ENCODE measurements around the gene PDZD2.
"Not testable (repeated sequence)": the region's sequence is repeated elsewhere in the genome, so short reads cannot be mapped to it uniquely, and the experiment has no call there.

PDZD2 gene

GRCh38 chr5:31759925-31760324 lies 121.0 kb downstream of the PDZD2 start:
- DNase-seq: no peak
- intact Hi-C loops (cut with DNase I): no loop called here

- intact Hi-C loops (cut with DNase I): no loop called here
- no peak for DNase-seq
Observed at GRCh38 chr5:31761877-31762276, 122.9 kb downstream of the PDZD2 start.

GRCh38 chr5:31763424-31763823 lies 124.5 kb downstream of the PDZD2 start:
- DNase-seq: no peak
- intact Hi-C loops (cut with DNase I): no loop called here

GRCh38 chr5:31764687-31765086 lies 125.8 kb downstream of the PDZD2 start:
- intact Hi-C loops (cut with DNase I): not testable (repeated sequence)
- peak in 1 of 10 donors; percentile 78 for DNase-seq

- intact Hi-C loops (cut with DNase I): no loop called here
- no peak for DNase-seq
Observed at GRCh38 chr5:31767335-31768031, 128.6 kb downstream of the PDZD2 start.

GRCh38 chr5:31768046-31768445 lies 129.1 kb downstream of the PDZD2 start:
- no peak for DNase-seq
- intact Hi-C loops (cut with DNase I): no loop called here

GRCh38 chr5:31768784-31769183 lies 129.9 kb downstream of the PDZD2 start:
- no peak for DNase-seq
- intact Hi-C loops (cut with DNase I): no loop called here

GRCh38 chr5:31769530-31769929 lies 130.6 kb downstream of the PDZD2 start:
- no peak for DNase-seq
- intact Hi-C loops (cut with DNase I): no loop called here

- intact Hi-C loops (cut with DNase I): no loop called here
- DNase-seq: no peak
Observed at GRCh38 chr5:31770132-31770720, 131.3 kb downstream of the PDZD2 start.

- intact Hi-C loops (cut with DNase I): no loop called here
- no peak for DNase-seq
Observed at GRCh38 chr5:31770998-31771397, 132.1 kb downstream of the PDZD2 start.

- intact Hi-C loops (cut with DNase I): no loop called here
- no peak for DNase-seq
Observed at GRCh38 chr5:31771500-31771899, 132.6 kb downstream of the PDZD2 start.

- intact Hi-C loops (cut with DNase I); DNase-seq: not testable (repeated sequence)
Observed at GRCh38 chr5:31776294-31776693, 137.4 kb downstream of the PDZD2 start.

- intact Hi-C loops (cut with DNase I): no loop called here
- DNase-seq: no peak
Observed at GRCh38 chr5:31776976-31777651, 138.2 kb downstream of the PDZD2 start.

GRCh38 chr5:31781772-31782171 lies 142.8 kb downstream of the PDZD2 start:
- DNase-seq: peak in 3 of 10 donors; percentile 25 to 82 (median 74)
- intact Hi-C loops (cut with DNase I): no loop called here

- intact Hi-C loops (cut with DNase I): no loop called here
- no peak for DNase-seq
Observed at GRCh38 chr5:31783086-31783645, 144.2 kb downstream of the PDZD2 start.

GRCh38 chr5:31783731-31784130 lies 144.8 kb downstream of the PDZD2 start:
- intact Hi-C loops (cut with DNase I): no loop called here
- no peak for DNase-seq

- DNase-seq: no peak
- intact Hi-C loops (cut with DNase I): no loop called here
Observed at GRCh38 chr5:31786090-31786631, 147.2 kb downstream of the PDZD2 start.

GRCh38 chr5:31794009-31794408 lies 155.1 kb downstream of the PDZD2 start:
- DNase-seq: no peak
- intact Hi-C loops (cut with DNase I): no loop called here

GRCh38 chr5:31798168-31798567 lies 159.2 kb downstream of the PDZD2 start:
- no peak for DNase-seq

GRCh38 chr5:31800351-31800750 lies 161.4 kb downstream of the PDZD2 start:
- DNase-seq: no peak
- intact Hi-C loops (cut with DNase I): no loop called here

More at GRCh38 chr5:31798168-31798567, 159.2 kb downstream of the PDZD2 start:
- intact Hi-C loops (cut with DNase I): no loop called here

GRCh38 chr5:31805785-31806400 lies 167.0 kb downstream of the PDZD2 start:
- no peak for DNase-seq
- intact Hi-C loops (cut with DNase I): no loop called here

All from posterior cingulate gyrus (tissue), 11 donors.